Measurements from ENCODE around the gene CASP8. TPM values are rescaled to one million over a fixed set of nuclear protein-coding genes. Genes with fewer than 3 reads are reported as not detected.

The CASP8 gene
- total RNA-seq, 1 experiment from 2014 or later: 14.4 TPM

GRCh38 chr2:201257381-201257955, 2.9 kb upstream of the CASP8 start:
- no peaks in the 10 kb centered on the region for H3K36me3 ChIP-seq
- peak overlapping the region; percentile 71 for H3K27ac ChIP-seq
- no peaks in the 10 kb centered on the region for H3K4me1 ChIP-seq
- no peaks in the 10 kb centered on the region for H3K27me3 ChIP-seq
- DNase-seq: peak; percentile 54 to 65
- no peaks in the 10 kb centered on the region for H3K9me3 ChIP-seq (replicated peaks)
- H3K4me3 ChIP-seq: peak overlapping the region; percentile 68

- peak overlapping the region; percentile 68 for H3K4me3 ChIP-seq
- peak; percentile 41 to 68 for DNase-seq
- no peaks in the 10 kb centered on the region for H3K27me3 ChIP-seq
- H3K27ac ChIP-seq: peak overlapping the region; percentile 71
- no peaks in the 10 kb centered on the region for H3K9me3 ChIP-seq (replicated peaks)
- no peaks in the 10 kb centered on the region for H3K4me1 ChIP-seq
- no peaks in the 10 kb centered on the region for H3K36me3 ChIP-seq
These were observed 2.2 kb upstream of the CASP8 start for GRCh38 chr2:201257956-201258665.

GRCh38 chr2:201258666-201259615, 1.4 kb upstream of the CASP8 start:
- Histone ChIP-seq H3K36me3 (no peaks in the 10 kb centered on the region), H3K4me1 (no peaks in the 10 kb centered on the region), H3K27ac (peak overlapping the region; percentile 71), H3K27me3 (no peaks in the 10 kb centered on the region), H3K9me3 (replicated peaks) (no peaks in the 10 kb centered on the region), H3K4me3 (peak overlapping the region; percentile 68)
- no peak for DNase-seq

- no peak for DNase-seq
- Histone ChIP-seq H3K9me3 (replicated peaks) (no peaks in the 10 kb centered on the region), H3K4me3 (no peak overlapping the region), H3K36me3 (no peaks in the 10 kb centered on the region), H3K27ac (no peak overlapping the region), H3K4me1 (no peaks in the 10 kb centered on the region), H3K27me3 (no peaks in the 10 kb centered on the region)
These were observed 1.1 kb downstream of the CASP8 start for GRCh38 chr2:201261471-201261870.

DNA sequence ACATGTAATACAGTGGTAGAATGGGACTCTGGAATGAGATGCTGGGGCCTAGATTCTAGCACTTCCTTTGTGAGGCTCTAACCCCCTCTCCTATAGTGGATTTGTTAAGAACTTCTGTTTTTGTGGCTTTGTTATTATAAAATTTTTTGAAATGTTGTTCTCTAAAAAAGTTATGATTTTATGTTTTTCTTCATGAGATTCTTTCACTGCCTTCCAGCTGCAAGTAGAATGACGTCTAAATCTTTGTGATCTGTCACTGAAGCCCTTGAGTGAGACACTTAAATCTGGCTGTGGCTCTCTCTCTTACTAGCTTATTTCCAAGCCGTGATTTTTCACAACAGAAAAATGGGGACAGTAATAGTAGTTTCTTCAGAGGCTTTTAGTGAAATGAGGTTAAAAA, 1.6 kb downstream of the CASP8 start:
- no peaks in the 10 kb centered on the region for H3K9me3 ChIP-seq (replicated peaks)
- H3K4me3 ChIP-seq: no peak overlapping the region
- H3K27me3 ChIP-seq: no peaks in the 10 kb centered on the region
- no peaks in the 10 kb centered on the region for H3K4me1 ChIP-seq
- DNase-seq: no peak
- no peak overlapping the region for H3K27ac ChIP-seq
- no peaks in the 10 kb centered on the region for H3K36me3 ChIP-seq

- Histone ChIP-seq H3K4me1 (no peaks in the 10 kb centered on the region), H3K36me3 (no peaks in the 10 kb centered on the region), H3K27ac (no peak overlapping the region), H3K9me3 (replicated peaks) (no peaks in the 10 kb centered on the region), H3K27me3 (no peaks in the 10 kb centered on the region), H3K4me3 (no peak overlapping the region)
- DNase-seq: no peak
These were observed 2.4 kb downstream of the CASP8 start for GRCh38 chr2:201262718-201263117.

GRCh38 chr2:201263779-201264178, 3.4 kb downstream of the CASP8 start:
- H3K4me3 ChIP-seq: no peak overlapping the region
- H3K9me3 ChIP-seq (replicated peaks): no peaks in the 10 kb centered on the region
- H3K4me1 ChIP-seq: no peaks in the 10 kb centered on the region
- H3K36me3 ChIP-seq: no peaks in the 10 kb centered on the region
- DNase-seq: no peak
- H3K27me3 ChIP-seq: no peaks in the 10 kb centered on the region
- no peak overlapping the region for H3K27ac ChIP-seq

DNA sequence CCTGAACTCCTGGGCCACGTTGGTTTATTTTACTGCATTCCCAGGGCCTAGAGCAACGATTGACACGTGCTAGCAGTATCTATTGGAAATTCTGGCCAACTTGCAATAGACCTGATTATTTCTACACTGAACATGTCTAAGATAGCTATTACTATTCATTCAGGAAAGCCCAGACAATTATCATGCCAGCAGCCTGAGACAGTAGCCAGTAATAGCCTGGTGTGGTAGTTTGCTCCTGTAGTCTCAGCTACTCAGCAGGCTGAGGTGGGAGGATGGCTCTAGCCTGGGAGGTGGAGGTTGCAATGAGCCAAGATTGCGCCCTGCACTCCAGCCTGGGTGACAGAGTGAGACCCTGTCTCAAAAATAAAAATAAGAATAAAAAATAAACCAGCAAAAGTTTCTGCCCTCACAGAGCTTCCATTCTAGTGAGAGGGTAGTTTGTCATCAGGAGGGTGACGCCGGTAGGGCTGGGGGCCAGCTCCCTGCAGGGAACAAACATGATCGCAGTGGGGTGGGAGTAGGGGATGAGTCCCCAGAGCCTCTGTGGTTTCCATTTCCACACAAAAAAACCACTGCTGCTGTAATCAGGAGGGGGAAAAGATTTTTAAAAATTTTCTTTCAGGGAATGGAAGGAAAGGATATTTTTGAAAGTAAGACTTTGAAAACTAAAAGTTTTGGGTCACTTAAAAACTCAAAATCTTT, 4.3 kb downstream of the CASP8 start:
- no peaks in the 10 kb centered on the region for H3K4me1 ChIP-seq
- H3K4me3 ChIP-seq: no peak overlapping the region
- no peaks in the 10 kb centered on the region for H3K36me3 ChIP-seq
- no peak for DNase-seq
- H3K27me3 ChIP-seq: no peaks in the 10 kb centered on the region
- no peaks in the 10 kb centered on the region for H3K9me3 ChIP-seq (replicated peaks)
- H3K27ac ChIP-seq: no peak overlapping the region

- no peaks in the 10 kb centered on the region for H3K4me1 ChIP-seq
- H3K27ac ChIP-seq: no peak overlapping the region
- H3K36me3 ChIP-seq: no peaks in the 10 kb centered on the region
- no peaks in the 10 kb centered on the region for H3K27me3 ChIP-seq
- no peak for DNase-seq
- no peak overlapping the region for H3K4me3 ChIP-seq
- no peaks in the 10 kb centered on the region for H3K9me3 ChIP-seq (replicated peaks)
These were observed 6.3 kb downstream of the CASP8 start for GRCh38 chr2:201266629-201267028.

DNA sequence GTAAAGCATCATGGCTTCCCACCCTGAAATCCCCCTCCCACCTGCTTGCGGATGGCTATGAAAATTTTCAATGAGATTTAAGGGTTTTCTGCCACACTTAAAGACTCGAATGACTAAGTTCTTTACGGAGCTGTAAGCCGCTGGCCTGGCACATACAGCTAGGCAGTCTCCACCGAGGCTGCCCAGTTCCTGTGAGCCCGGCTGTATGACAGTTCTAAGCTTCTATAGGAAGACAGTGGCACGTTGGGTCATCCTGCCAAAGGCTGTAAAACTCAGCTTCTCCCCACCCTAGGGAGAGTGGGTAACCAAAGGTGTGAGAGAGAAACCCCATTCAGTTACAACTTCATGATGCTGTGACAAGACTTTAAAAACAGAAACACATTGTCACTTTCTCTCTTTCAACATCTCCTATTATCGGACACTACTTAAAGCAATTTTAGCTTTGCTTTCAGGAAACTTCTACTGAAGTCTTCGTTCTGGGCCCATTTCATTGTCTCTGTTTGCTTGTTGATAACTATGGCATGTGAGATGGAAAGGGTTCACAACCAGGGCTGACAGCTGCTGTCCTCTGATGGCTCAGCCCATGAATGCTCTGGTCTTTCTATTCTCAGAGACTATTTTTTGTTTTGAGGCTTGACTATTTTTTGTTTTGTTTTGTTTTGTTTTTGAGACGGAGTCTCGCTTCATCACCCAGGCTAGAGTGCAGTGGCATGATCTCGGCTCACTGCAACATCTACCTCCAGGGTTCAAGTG, 7.1 kb downstream of the CASP8 start:
- H3K27ac ChIP-seq: no peak overlapping the region
- DNase-seq: no peak

GRCh38 chr2:201269764-201270163, 9.4 kb downstream of the CASP8 start:
- Histone ChIP-seq H3K9me3 (replicated peaks) (no peaks in the 10 kb centered on the region), H3K36me3 (no peaks in the 10 kb centered on the region), H3K4me1 (no peaks in the 10 kb centered on the region), H3K4me3 (no peak overlapping the region), H3K27ac (no peak overlapping the region), H3K27me3 (no peaks in the 10 kb centered on the region)
- no peak for DNase-seq

More for the DNA sequence above, 7.1 kb downstream of the CASP8 start:
- Histone ChIP-seq H3K36me3 (no peaks in the 10 kb centered on the region), H3K27me3 (no peaks in the 10 kb centered on the region), H3K4me1 (no peaks in the 10 kb centered on the region), H3K4me3 (no peak overlapping the region), H3K9me3 (replicated peaks) (no peaks in the 10 kb centered on the region)

GRCh38 chr2:201270293-201271001, 10.1 kb downstream of the CASP8 start:
- H3K9me3 ChIP-seq (replicated peaks): no peaks in the 10 kb centered on the region
- no peak overlapping the region for H3K27ac ChIP-seq
- no peak for DNase-seq
- no peaks in the 10 kb centered on the region for H3K4me1 ChIP-seq
- no peak overlapping the region for H3K4me3 ChIP-seq
- H3K36me3 ChIP-seq: no peaks in the 10 kb centered on the region
- no peaks in the 10 kb centered on the region for H3K27me3 ChIP-seq

- H3K9me3 ChIP-seq (replicated peaks): no peaks in the 10 kb centered on the region
These were observed 11.6 kb downstream of the CASP8 start for GRCh38 chr2:201271917-201272316.

More at GRCh38 chr2:201271917-201272316, 11.6 kb downstream of the CASP8 start:
- DNase-seq: no peak
- Histone ChIP-seq H3K4me3 (no peak overlapping the region), H3K36me3 (no peaks in the 10 kb centered on the region), H3K27ac (no peak overlapping the region), H3K4me1 (no peaks in the 10 kb centered on the region), H3K27me3 (no peaks in the 10 kb centered on the region)

Measured in SJCRH30 (cell line).